Common myeloid progenitor, CD34-positive (primary cell): ENCODE measurements around the gene STEAP4.

Experiments used
- CTCF ChIA-PET: fragments of 350-600 bp; sonication (Branson Sonifier 250); formaldehyde crosslinking; loops from one replicate; lab custom pipeline; 2021; ENCODE audit warnings: antibody characterized with exemption; lab: Charles Lee
- POLR2A ChIA-PET: fragments of 350-600 bp; sonication (Branson Sonifier 250); formaldehyde crosslinking; loops from one replicate; lab custom pipeline; 2021; ENCODE audit warnings: antibody characterized with exemption; lab: Charles Lee
- DNase-seq, 3 donors: peaks; one replicate each; pipeline versions ENCODE4 v3.0.0 to v3.0.0-alpha.2; 2013
- H3K27ac ChIP-seq, 2 experiments: 1 replicate in 1 of 2; 2 replicates in 1 of 2; pipeline ENCODE4 v1.7.0; 2013; ENCODE audit warnings: inconsistent platforms in 2 of 2, low read length in 2 of 2, mild to moderate bottlenecking in 2 of 2, low read depth in 1 of 2, moderate library complexity in 1 of 2; ENCODE audit not compliant: severe bottlenecking in 2 of 2, insufficient read depth in 1 of 2, poor library complexity in 1 of 2
- H3K27me3 ChIP-seq, 5 experiments: replicated peaks in 2 of 5; 1 replicate in 3 of 5; 2 replicates in 2 of 5; pipeline versions ENCODE4 v1.6.1 to v1.7.0; 2013; ENCODE audit warnings: low read length in 4 of 5, mild to moderate bottlenecking in 2 of 5, moderate library complexity in 2 of 5, inconsistent platforms in 1 of 5; ENCODE audit not compliant: insufficient read depth in 5 of 5, control insufficient read depth in 4 of 5
- H3K36me3 ChIP-seq, 4 experiments: 1 replicate in 2 of 4; 2 replicates in 2 of 4; pipeline versions ENCODE4 v1.6.1 to v1.7.0; 2013; ENCODE audit warnings: low read length in 3 of 4, control low read depth in 1 of 4, mild to moderate bottlenecking in 1 of 4; ENCODE audit not compliant: control insufficient read depth in 4 of 4, insufficient read depth in 4 of 4
- H3K4me1 ChIP-seq, 4 experiments: 1 replicate in 3 of 4; 2 replicates in 1 of 4; pipeline versions ENCODE4 v1.6.1 to v1.7.1; 2013; ENCODE audit warnings: low read length in 3 of 4, mild to moderate bottlenecking in 3 of 4, control low read depth in 1 of 4, inconsistent platforms in 1 of 4, moderate library complexity in 1 of 4; ENCODE audit not compliant: control insufficient read depth in 4 of 4, insufficient read depth in 4 of 4; ENCODE audit errors: control extremely low read depth in 1 of 4
- H3K4me3 ChIP-seq, 7 experiments: 1 replicate in 4 of 7; 2 replicates in 3 of 7; pipeline versions ENCODE4 v1.5.1 to v1.7.0; 2013; ENCODE audit warnings: mild to moderate bottlenecking in 7 of 7, low read length in 6 of 7, moderate library complexity in 6 of 7, inconsistent platforms in 2 of 7, low read depth in 2 of 7, control low read depth in 1 of 7; ENCODE audit not compliant: insufficient read depth in 4 of 7, control insufficient read depth in 1 of 7; ENCODE audit errors: extremely low read depth in 1 of 7
- H3K9me3 ChIP-seq, 5 experiments: 1 replicate in 4 of 5; 2 replicates in 1 of 5; pipeline versions ENCODE4 v1.6.1 to v1.7.1; 2013; ENCODE audit warnings: low read length in 4 of 5, mild to moderate bottlenecking in 2 of 5, inconsistent platforms in 1 of 5, low read depth in 1 of 5, moderate library complexity in 1 of 5; ENCODE audit not compliant: control insufficient read depth in 4 of 5, insufficient read depth in 2 of 5; ENCODE audit errors: control extremely low read depth in 1 of 5
- WGBS: methylation state at CpG from one replicate; pipeline ENCODE4 v1.1.5; 2013; ENCODE audit not compliant: insufficient coverage; 5-methylcytosine and 5-hydroxymethylcytosine counted together

STEAP4 gene

GRCh38 chr7:88253640-88254039 is 53.1 kb downstream of the STEAP4 start:
- Histone ChIP-seq H3K4me3 (no peak overlapping the region), H3K4me1 (no peaks in the 10 kb centered on the region), H3K9me3 (peaks cover 3 to 18% (median 8%) of the 10 kb centered on the region in 5 experiments), H3K27me3 (no peaks in the 10 kb centered on the region), H3K27ac (no peak overlapping the region), H3K36me3 (no peaks in the 10 kb centered on the region)
- POLR2A ChIA-PET: no interaction called here
- CTCF ChIA-PET: no interaction called here
- DNase-seq: no peak

GRCh38 chr7:88244258-88244657 is 62.4 kb downstream of the STEAP4 start:
- H3K4me3 ChIP-seq: no peak overlapping the region
- DNase-seq: no peak
- H3K27me3 ChIP-seq: no peaks in the 10 kb centered on the region
- CTCF ChIA-PET: interaction anchor here (1.4 to 2.6 kb wide), 5 partner anchors 16 to 1378 kb away, joined by 5 to 11 read pairs (median 6); no protein-coding TSS in a partner anchor
- H3K36me3 ChIP-seq: no peaks in the 10 kb centered on the region
- no peak overlapping the region for H3K27ac ChIP-seq
- POLR2A ChIA-PET: no interaction called here
- H3K4me1 ChIP-seq: no peaks in the 10 kb centered on the region
- no CpG with 5 or more reads among the region's 1 CpG for WGBS
- H3K9me3 ChIP-seq: no peaks in the 10 kb centered on the region

GRCh38 chr7:88243345-88243909 is 63.3 kb downstream of the STEAP4 start:
- H3K27ac ChIP-seq: no peak overlapping the region
- no peaks in the 10 kb centered on the region for H3K4me1 ChIP-seq
- no peaks in the 10 kb centered on the region for H3K27me3 ChIP-seq
- WGBS: 50% methylated on average over 2 of the region's 2 CpGs
- POLR2A ChIA-PET: no interaction called here
- CTCF ChIA-PET: interaction anchor here (0.7 to 2.6 kb wide), 11 partner anchors 17 to 1528 kb away, joined by 3 to 11 read pairs (median 5); no protein-coding TSS in a partner anchor
- no peaks in the 10 kb centered on the region for H3K36me3 ChIP-seq
- DNase-seq: peak; percentile 50 to 75 (median 73)
- no peak overlapping the region for H3K4me3 ChIP-seq
- no peaks in the 10 kb centered on the region for H3K9me3 ChIP-seq

- ChIA-PET POLR2A (no interaction called here), CTCF (no interaction called here)
- Histone ChIP-seq H3K9me3 (no peaks in the 10 kb centered on the region), H3K27me3 (no peaks in the 10 kb centered on the region), H3K36me3 (no peaks in the 10 kb centered on the region), H3K4me1 (no peaks in the 10 kb centered on the region), H3K27ac (no peak overlapping the region), H3K4me3 (no peak overlapping the region)
- DNase-seq: no peak
- no CpG with 5 or more reads among the region's 1 CpG for WGBS
Observed at GRCh38 chr7:88239852-88240251, 66.8 kb downstream of the STEAP4 start.

- CTCF ChIA-PET: no interaction called here
- POLR2A ChIA-PET: no interaction called here
- H3K4me1 ChIP-seq: no peaks in the 10 kb centered on the region
Observed at GRCh38 chr7:88233828-88234227, 72.9 kb downstream of the STEAP4 start.

GRCh38 chr7:88230646-88231045 is 76.0 kb downstream of the STEAP4 start:
- CTCF ChIA-PET: no interaction called here
- WGBS: 91% methylated on average over 5 of the region's 5 CpGs
- Histone ChIP-seq H3K9me3 (peaks cover 0 to 2% (median 0%) of the 10 kb centered on the region in 5 experiments), H3K27me3 (no peaks in the 10 kb centered on the region), H3K36me3 (no peaks in the 10 kb centered on the region), H3K4me3 (no peak overlapping the region), H3K27ac (no peak overlapping the region), H3K4me1 (no peaks in the 10 kb centered on the region)
- no peak for DNase-seq
- POLR2A ChIA-PET: no interaction called here

More at GRCh38 chr7:88233828-88234227, 72.9 kb downstream of the STEAP4 start:
- Histone ChIP-seq H3K27ac (no peak overlapping the region), H3K9me3 (no peaks in the 10 kb centered on the region), H3K4me3 (no peak overlapping the region), H3K36me3 (no peaks in the 10 kb centered on the region), H3K27me3 (no peaks in the 10 kb centered on the region)
- DNase-seq: no peak

- H3K27ac ChIP-seq: no peak overlapping the region
- H3K27me3 ChIP-seq: no peaks in the 10 kb centered on the region
- peaks cover 0 to 8% (median 4%) of the 10 kb centered on the region in 4 experiments for H3K4me1 ChIP-seq
- no peak for DNase-seq
- H3K9me3 ChIP-seq: peaks cover 0 to 2% (median 0%) of the 10 kb centered on the region in 5 experiments
- 100% methylated on average over 1 of the region's 4 CpGs for WGBS
- H3K36me3 ChIP-seq: no peaks in the 10 kb centered on the region
- no peak overlapping the region for H3K4me3 ChIP-seq
- POLR2A ChIA-PET: no interaction called here
- CTCF ChIA-PET: interaction anchor here (0.9 to 1.2 kb wide), 2 partner anchors 9 to 12 kb away, joined by 3 to 6 read pairs; partner anchors contain the start of gene SRI
Observed at GRCh38 chr7:88229302-88229995, 77.2 kb downstream of the STEAP4 start.
